Hematopoietic multipotent progenitor cell treated with erythropoietin and hydrocortisone succinate and interleukin-3 and kit ligand, for 4 days (in vitro differentiated cells): ENCODE data around the gene TRIM38.
A peak's percentile ranks its signal among the peaks of the same experiment; 100 is the strongest.
"Not testable (repeated sequence)": the region's sequence is repeated elsewhere in the genome, so short reads cannot be mapped to it uniquely, and the experiment has no call there.

Experiments used
- DNase-seq: peaks from one replicate; pipeline ENCODE4 v3.0.0-alpha.2; 2015

The TRIM38 gene

DNA sequence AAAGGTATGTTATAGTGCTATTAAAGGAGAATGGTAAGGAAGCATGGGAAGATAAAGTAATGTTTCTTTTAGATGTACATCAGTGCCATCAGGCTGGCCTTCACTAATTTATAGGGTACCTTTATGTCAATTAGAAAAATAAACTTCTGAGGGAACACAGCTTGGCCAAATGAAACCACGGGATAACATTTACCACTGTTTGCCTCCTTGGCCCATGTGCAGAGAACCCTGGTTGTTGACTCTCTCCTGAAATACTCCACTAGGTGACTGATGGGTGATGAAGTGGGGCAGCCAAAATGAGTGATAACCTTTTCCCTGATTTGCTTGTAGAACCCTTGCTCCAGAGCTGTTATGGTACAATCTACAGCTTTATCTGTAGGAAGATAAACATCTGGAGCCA lies 9.5 kb downstream of the TRIM38 start:
- DNase-seq = no peak

DNA sequence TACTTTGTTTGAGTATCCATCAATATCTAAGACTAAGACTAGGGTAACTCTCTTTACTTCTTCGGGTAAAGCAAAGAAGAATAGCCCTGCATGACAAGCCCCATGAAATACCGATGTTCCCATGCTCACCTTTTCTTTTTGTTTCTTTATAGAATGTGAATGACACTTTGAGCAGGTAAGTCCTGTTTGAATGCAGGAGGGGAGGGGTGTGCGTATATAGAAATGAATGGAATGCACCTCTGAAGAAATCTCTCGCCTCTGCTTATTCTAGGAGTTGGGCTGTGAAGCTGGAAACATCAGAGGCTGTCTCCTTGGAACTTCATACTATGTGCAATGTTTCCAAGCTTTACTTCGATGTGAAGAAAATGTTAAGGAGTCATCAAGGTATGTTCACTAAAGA lies 10.3 kb downstream of the TRIM38 start:
- no peak for DNase-seq

DNA sequence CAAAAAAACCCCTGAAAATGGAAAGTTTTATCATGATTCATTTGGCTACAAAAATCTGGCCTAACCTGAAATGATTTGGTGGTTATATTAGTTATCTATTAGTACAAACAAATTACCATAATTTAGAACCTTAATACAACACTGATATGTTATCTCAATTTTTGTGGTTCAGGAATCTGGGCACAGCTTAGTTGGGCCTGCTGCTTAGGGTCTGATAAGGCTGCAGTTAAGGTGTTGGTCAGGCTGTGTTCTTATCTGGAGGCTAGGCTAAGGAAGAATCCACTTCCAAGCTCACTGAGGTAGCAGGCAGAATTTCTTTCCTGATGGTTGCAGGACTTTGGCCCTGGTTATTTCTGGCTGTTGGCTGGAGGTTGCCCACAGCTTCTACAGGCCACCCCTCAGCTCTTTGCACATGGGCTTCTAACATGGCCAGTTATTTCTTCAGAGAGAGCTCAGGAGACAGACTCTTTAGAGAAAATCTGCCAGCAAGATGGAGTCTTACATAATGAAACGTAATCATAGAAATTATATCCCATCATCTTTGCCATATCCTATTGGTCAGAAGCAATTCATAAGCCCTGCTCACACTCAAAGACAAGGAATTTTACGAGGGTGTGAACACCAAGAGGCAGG lies 11.4 kb downstream of the TRIM38 start:
- DNase-seq = peak; percentile 69

DNA sequence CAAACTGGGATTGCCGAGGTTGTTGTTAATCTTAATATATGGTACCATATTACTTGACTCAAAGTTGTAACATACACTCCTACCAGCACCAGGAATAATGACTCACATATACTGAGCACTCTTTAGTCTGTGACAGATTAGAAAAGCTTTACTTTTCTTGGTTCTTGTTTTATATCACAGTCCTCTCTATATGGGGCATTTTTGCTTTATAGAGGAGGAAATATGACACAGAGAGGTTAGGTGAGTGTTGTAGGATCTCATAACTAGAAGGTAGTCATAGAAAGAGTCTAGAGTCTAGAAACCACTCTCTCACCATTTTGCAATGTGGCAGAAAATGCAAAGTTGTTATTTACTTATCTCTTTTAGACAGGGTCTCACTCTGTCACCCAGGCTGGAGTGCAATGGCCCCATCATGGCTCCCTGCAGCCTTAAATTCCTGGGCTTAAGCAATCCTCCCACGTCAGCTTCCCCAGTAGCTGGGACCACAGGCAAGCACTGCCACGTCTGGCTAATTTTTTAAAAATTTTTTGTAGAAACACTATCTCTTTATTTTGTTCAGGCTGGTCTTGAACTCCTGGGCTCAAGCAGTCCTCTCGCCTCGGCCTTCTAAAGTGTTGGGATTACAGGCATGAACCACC lies 13.4 kb downstream of the TRIM38 start:
- no peak for DNase-seq

DNA sequence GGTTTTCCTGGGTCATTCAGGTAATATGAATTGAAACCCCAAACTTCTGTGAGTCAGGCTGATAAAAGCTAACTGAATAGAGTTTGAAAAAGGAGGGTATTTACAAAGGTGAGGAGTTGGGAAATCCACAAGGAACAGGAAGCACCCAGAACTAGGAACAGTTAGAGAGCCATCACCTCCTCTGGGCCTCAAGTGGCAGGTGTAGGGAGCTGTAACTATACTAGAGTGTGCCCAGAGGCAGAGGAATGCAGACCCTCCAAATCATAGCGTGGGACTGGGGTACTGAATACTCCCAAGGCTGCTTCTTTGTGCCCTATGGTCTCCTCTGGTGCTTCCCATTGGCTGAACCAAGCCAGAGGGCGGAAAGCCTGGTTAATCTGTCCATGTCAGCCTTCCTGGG lies 18.3 kb downstream of the TRIM38 start:
- DNase-seq = no peak

DNA sequence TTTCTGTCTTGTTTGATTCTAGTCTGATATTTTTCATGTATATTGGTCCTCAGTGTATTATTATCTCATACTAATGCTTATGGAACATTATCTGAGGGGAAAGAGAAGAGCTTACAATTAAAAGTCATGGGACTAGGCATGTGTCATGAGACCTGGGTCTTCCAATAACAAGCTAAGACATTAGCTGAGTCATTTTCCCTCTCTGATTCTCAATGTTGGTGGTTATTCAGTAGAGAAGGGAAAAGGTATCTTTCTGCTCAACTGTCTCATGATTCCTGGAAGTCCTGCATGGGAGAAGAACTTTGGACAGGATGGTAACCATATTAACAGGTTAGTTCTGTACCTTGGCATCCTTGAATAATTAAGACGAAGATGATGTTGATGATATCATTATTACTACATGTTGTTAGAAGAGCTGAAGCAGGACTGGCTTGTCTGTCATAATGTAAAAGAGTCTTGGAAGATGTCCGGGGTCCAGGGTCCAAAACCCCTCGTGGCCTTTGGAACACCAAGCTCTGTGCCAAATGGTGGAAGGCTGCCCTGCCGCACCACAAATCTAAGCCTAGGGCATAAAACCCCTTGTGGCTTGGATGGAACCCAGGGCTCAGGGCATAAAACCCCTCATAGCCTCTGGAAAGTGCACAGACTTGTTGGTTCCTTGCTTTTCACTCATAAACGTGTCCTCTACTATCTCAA lies 19.1 kb downstream of the TRIM38 start:
- DNase-seq = no peak

DNA sequence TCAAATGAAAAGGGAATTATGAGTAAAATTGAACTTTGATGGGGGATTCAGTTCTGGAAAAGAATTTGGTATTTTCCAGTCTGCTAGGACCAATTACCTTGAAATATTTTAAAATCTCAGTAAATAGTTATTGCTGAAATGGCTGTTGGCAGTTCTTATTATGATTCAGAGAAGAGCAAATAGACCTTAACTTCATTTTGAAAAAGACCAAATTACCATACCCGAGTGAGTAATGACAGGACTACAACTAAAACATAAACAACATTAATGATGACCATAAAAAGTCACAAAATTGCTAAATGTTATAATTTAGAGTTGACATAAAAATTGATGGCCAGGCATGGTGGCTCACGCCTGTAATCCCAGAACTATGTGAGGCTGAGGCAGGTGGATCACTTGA lies 21.7 kb downstream of the TRIM38 start:
- no peak for DNase-seq

DNA sequence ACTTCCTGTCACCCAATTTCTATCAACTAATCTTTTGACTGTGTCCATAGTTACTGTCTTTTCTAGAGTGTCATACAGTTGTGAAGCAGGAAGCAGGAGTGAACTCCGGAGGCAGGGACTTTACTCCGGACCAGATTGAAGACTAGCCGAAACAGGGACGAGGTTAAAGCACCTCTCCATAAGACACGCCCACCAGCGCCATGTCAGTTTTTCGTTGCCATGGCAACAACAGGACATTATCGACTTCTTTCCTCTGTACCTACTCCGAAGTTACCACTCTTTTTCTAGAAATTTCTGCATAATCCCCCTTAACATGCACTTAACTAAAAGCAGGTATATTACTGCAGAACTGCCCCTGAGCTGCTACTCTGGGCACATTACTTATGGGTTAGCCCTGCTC lies 25.2 kb downstream of the TRIM38 start:
- no peak for DNase-seq

DNA sequence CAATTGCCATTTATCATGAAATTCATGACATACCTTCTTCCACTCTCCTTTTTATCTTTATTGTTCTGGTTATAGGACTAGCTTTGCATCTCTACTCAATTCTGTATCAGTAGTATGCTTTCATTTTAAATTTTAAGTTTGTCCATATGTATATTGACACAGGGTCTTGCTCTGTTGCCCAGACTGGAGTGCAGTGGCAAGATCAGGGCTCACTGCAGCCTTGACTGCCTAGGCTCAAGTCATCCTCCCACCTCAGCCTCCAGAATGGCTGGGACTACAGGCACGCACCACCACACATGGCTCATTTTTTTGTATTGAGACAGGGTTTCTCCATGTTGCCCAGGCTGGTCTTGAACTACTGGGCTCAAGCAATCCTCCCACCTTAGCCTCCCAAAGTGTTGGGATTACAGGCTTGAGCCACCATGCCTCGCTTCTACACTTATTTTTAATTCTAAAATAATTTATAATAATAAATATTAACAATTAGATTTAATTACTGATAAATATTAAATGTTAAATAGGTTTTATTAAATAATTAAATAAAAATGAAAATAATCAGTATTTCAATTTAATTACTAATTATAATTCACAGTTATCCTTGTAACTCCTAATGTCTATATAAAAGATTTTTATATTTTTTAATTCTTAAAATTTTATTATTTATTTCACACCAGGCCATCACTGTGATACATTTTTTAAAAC lies 27.7 kb downstream of the TRIM38 start:
- DNase-seq = no peak

DNA sequence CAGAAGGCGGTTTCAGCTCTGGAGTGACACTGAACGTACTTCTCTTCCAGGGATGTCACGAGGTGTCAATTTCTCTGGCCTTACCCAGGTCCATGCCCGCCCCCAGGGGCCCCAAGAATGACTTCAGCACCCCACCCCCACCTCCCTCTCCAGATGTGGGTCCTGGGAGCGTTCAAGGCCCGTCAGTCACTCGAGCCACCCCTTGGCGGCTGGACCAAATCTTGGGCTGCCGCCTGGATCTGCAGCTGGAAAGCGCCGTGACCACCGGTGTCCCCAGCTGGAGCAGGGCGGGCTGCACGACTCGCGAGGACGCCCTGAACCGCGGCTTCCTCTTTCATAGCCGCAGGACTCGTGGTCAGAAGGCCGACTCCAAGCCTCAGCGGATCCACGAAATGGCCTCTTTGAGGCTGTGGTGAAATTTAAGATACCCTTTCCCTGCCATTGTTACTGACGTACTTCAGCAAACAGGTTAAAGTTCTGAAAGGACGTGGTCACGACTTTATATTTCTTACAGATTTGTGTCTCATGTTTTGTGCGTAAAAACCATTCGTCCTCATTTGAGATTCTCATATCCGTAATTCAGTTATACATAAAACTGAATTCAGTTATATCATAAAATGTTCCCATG lies 29.3 kb downstream of the TRIM38 start:
- DNase-seq = peak; percentile 95

DNA sequence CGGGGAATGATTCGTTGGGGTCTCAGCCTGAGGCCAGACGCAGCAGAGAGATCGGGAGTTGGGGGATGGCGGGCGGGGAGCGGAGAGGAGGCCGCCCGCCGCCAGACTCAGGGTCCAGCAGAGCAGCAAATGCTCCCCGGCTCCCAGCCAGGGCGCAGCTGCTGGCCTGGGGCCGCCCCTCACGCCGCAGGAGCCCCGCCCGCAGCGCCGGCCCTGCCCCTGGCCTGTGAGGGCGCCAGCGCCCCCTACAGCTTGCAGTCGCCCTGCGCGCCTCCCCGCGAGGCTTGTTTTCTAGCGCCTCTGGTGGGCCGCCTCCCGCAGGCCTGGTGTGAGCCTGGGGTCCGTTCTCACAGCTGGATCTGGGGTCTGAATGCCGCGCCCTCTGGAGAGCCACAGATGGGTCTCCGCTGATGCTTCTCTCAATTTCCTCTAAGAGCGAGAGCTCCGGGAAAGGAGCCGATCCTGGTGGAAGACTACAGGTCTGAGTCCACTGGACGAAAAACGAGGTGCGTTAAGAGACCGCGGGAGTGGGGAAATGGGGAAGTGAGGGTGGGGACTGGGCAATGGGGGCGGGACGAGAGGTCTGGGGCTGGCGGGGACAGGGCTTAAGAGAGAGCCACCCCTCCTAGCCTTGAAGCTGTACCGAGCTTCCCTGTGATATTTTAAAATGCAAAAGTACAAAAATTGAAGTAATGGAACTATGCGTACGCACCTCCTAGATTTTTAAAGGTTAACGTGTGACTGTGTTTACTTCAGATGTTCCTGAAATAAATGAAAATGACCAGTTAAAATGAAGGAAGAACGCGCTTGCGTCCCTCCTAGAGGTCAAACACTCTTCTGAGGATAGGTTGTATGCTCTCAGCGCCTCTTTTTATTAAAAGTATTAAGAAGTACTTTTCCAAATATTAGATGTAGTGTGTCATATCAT lies 30.1 kb downstream of the TRIM38 start:
- DNase-seq = peak; percentile 97

DNA sequence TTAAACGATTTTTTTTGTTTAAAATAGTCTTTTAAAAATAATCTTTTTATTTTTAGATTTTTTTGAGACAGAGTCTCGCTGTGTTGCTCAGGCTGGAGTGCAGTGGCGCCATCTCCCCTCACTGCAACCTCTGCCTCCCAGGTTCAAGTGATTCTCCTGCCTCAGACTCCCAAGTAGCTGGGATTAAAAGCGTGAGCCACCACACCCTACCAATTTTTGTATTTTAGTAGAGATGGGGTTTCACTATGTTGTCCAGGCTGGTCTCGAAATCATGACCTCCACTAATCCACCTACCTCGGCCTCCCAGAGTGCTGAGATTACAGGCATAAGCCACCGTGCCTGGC lies 30.7 kb downstream of the TRIM38 start:
- DNase-seq = not testable (repeated sequence)

DNA sequence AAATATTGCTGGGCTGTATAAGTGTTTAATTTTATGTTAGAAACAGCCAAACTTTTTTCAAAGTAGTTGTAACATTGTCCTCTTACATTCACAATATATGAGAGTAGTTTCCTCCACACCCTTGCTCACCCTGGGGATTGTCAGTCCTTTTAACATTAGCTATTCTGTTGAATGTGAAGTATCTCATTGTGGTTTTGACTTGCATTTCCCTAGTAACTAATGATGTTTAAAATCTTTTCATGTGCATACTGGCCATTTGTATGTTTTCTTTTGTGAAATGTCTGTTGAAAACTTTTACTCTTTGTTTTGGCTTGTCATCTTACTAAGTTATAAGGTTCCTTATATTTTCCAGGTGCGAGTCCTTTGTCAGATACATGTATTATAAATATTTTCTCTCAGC lies 32.9 kb downstream of the TRIM38 start:
- DNase-seq = peak; percentile 55

DNA sequence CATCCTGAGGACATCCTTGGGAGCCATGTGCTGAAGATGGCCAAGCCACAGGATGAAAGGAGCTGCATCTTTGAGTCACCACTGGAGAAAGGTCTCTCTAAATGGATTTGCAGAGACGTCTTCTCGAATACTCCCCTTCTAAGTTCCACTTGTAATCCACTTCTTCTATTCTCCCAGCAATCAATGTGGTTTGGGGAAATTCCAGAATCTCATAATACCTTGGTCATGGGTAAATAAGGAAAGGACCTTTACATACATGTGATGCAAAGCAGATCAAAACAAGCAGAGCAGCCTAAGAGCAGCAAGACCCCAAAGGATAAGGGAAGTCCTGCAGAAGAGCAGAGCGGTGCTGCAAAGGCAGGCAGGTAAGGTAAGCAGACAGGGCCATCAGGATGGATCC lies 35.3 kb downstream of the TRIM38 start:
- no peak for DNase-seq

DNA sequence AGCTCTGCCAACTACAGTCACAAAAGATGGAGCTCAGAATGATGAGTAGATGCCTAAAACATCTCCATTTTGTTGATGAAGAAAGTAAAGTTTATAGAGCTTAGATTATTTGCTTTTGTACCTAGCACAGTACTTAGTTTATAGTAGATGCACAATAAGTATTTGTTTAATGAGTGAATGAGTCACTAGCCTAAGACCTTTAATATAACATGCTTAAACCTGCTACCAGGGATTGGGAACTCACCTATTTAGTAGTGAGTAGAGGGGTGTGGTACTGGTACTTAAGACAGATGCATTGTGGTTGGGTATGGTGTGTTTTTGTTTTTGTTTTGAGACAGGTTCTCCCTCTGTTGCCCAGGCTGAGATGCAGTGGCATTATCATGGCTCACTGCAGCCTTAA lies 35.8 kb downstream of the TRIM38 start:
- DNase-seq = no peak

DNA sequence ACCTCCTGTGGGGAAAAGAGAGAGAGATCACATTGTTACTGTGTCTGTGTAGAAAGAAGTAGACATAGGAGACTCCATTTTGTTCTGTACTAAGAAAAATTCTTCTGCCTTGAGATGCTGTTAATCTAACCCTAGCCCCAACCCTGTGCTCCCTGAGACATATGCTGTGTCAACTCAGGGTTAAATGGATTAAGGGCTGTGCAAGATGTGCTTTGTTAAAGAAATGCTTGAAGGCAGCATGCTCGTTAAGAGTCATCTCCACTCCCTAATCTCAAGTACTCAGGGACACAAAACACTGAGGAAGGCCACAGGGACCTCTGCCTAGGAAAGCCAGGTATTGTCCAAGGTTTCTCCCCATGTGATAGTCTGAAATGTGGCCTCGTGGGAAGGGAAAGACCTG lies 36.6 kb downstream of the TRIM38 start:
- not testable (repeated sequence) for DNase-seq

DNA sequence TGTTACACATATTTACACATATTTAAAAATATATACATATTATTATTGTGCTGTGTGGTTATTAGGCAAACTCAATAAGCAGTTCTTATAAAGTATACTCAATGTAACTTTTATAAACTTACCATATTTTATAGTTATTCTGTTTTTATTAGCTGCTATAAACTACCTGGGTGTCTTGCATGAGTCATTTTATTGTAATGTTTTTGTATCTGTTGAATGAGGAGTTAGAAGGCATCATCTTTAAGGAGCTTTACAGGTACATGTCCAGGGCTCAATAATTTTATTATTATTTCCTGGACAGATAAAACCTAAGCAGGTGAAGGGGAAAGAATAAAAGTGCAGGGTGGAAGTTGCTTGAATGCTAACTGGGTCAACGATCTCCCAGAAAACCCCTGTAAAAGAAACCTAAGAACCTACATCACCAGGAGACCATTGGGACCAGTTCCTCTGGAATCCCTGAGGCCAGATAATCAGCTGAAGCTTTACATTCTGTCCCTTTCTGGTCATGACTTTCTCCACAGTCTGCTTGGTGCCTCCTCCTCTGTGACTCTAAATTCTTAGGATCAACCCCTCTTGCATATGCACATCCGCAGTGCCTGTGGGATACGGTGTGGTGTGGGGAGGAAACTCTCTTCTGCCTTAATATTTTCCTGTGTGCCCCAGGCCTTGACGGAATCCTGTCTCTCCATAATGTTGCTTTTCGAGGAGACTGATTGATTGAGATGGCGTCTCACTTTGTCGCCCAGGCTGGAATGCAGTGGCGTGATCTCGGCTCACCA lies 38.0 kb downstream of the TRIM38 start:
- no peak for DNase-seq

DNA sequence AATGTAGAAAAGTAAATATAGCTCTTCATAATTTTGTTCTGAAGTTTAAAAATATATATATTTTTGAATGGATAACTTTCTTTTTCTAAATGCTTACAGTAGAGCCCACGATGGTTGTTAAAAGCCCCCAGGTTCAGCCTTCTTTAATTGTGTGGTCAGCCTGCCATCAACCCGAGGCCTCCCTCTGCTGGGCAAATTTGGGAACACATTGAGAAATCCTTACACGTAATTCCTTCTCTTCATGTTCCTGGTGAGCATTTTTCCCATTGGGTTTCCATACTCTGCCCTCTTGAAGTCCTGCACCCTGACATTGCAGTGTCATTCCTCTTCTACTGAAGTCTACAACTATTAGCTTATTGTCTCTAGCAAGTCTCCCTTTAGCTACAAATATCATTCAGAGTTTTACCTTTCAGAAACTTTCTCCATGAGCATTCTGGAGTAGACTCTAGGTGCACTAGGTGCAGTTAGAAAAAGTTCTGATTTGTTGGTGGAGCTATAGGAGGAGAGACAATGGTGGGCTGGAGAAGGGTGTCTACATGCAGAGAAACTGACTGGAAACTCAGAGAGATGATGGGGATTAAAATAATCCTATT lies 40.6 kb downstream of the TRIM38 start:
- peak; percentile 69 for DNase-seq

DNA sequence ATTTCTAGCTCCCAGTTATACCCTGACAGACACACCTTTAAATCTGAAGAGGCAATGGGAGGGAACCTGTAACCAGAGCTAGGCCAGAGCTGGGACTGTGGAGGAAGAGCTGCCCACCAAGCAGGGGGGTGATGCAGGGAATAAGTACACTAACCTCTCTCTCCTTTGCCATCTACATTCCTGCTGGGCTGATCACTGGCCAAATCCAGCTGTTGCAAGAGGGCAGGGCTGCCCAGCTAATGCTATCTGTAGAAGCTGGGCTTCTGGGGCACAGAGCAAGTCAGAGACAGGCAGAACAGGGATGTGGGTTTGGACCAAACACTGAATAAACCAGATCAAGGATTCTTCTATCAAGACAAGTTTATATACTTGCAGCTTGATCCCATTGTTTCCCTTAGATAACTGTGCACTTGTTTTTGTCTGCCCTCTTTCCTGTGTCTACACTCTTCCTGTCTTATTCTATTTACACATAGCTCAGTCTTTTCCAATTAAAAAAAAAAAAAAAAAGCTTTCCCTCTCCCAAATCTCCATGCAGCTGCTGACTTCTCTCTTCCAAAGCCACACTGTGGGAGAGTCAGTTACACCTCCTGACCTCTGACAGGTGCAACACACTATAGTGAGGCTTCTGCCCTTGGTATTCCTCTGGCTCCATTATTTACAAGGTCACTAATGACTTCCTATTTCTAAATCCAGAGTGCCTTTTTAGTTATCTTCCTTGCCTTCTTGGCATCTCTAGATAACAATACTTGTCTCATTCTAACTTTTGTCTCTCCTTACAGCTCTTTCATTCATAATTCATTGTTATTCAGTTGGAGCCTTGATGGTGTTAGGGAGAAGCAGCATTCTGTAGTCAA lies 43.7 kb downstream of the TRIM38 start:
- no peak for DNase-seq

DNA sequence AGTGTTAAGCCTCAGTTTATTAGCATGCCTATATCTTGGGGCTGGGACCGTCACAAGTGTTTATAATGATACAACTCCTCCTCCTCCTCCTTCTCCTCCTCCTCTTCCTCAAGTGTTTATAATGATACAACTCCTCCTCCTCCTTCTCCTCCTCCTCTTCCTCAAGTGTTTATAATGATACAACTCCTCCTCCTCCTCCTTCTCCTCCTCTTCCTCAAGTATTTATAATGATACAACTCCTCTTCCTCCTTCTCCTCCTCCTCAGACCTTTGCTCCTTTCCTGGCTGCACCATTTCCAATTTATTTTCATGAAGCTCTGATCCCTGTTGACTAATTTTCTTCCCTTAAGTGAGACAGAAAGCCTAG lies 44.3 kb downstream of the TRIM38 start:
- not testable (repeated sequence) for DNase-seq
